ENCODE data around the gene CD19. TPM values are rescaled to one million over a fixed set of nuclear protein-coding genes. Genes with fewer than 3 reads are reported as not detected.
"Not testable (repeated sequence)": the region's sequence is repeated elsewhere in the genome, so short reads cannot be mapped to it uniquely, and the experiment has no call there.

Gene CD19
- polyA plus RNA-seq, 1 donor: 4.0 TPM

DNA sequence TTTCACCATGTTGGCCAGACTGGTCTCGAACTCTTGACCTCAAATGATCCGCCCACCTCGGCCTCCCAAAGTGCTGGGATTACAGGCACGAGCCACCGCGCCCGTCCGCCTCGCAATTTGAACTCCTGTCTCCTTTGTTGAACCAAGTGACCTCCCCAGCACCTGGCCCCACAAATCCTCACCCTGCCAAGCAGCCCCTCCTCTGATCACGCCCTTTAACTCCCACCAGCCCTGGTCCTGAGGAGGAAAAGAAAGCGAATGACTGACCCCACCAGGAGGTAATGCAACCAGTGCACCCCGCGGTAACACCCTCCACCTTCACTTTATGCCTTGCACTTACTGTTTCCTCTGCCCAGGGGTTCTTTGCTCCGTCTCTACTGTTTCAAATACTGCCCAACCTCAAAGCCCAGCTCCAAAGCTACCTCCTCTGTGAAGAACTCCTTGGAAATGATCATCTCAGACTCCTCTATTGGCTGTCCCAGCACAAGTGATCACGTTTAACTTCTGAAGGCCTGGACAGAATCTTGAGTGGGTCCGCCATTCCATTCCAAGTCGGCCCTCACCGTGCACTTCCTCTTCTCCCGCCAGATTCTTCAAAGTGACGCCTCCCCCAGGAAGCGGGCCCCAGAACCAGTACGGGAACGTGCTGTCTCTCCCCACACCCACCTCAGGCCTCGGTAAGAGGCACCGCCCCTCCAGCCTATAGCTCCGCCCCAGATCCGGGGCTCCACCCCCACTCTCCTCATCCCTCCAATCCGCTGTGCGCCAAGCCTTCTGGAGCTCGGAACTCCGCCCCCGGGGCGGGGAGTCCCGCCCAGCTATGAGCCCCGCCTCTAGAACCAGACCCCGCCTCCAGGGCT is 4.4 kb downstream of the CD19 start:
- no peak for DNase-seq

DNA sequence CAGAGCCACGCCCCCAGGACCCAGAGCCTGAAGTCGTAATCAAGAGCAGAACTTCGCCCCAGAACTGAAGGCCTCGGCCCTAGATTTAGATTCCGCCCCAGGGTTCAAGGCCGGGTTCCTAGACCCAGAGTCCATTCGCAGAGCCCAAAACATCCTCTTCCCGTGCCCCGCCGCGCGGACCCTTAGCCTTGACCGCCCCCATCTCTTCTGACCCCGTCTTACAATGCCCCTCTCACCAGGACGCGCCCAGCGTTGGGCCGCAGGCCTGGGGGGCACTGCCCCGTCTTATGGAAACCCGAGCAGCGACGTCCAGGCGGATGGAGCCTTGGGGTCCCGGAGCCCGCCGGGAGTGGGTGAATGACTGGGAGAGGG is 5.0 kb downstream of the CD19 start:
- no peak for DNase-seq

DNA sequence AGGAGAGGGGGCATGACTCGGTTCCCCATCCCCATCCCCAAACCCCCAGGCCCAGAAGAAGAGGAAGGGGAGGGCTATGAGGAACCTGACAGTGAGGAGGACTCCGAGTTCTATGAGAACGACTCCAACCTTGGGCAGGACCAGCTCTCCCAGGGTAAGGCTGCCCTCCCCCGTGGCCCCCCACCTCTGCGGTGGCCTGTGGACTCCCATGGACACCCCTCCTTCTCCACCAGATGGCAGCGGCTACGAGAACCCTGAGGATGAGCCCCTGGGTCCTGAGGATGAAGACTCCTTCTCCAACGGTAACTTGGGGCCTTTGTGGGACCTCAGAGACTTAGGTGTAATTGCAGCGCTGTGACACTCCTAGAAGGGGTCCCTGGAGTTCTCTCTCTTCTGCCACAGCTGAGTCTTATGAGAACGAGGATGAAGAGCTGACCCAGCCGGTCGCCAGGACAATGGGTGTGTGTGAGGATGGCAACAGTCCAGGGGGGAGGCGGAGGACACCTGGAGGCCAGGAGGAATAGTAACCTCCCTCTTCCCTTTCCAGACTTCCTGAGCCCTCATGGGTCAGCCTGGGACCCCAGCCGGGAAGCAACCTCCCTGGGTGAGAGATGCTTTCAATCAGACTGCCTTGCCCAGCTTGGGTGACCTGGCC is 5.6 kb downstream of the CD19 start:
- DNase-seq: no peak

GRCh38 chr16:28938721-28939120 is 7.0 kb downstream of the CD19 start:
- no peak for DNase-seq

- not testable (repeated sequence) for DNase-seq
Measured at GRCh38 chr16:28939825-28940224, 8.1 kb downstream of the CD19 start.

- no peak for DNase-seq
Measured at GRCh38 chr16:28943281-28943680, 11.5 kb downstream of the CD19 start.

GRCh38 chr16:28946681-28947080 is 14.9 kb downstream of the CD19 start:
- DNase-seq: no peak

- DNase-seq: peak; percentile 99
Measured at GRCh38 chr16:28950648-28951409, 19.1 kb downstream of the CD19 start, which contains the start of gene NFATC2IP. TSS of gene NFATC2IP (plus strand) at chr16:28950937. CDS start at chr16:28951012, 75 bp downstream.

DNA sequence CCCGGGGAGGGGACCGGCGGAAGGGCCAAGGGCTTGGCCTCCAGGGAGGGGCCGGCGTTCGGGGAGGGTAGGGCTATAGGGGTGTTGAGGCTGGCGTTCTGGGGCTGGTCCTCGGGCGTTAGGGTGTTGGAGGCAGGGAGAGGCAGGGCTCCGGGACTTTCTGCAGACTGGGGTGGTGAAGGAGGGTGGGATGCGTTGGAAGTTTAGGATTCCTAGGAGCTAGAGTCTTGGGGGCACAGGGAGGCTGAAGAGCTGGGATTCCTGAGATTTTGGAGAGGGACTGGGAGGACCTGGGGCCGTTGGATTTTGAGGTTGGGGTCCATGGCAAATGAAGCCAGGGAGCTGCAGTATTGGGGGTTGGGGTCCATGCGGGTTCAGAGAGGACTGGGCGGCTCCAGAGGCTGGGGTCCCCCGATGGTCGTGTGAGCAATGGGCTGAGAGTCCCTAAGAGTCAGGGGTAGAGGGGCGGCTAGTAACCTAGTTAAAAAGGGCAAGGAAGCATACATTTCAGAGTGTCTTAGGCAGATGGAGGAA is 19.7 kb downstream of the CD19 start:
- no peak for DNase-seq

DNA sequence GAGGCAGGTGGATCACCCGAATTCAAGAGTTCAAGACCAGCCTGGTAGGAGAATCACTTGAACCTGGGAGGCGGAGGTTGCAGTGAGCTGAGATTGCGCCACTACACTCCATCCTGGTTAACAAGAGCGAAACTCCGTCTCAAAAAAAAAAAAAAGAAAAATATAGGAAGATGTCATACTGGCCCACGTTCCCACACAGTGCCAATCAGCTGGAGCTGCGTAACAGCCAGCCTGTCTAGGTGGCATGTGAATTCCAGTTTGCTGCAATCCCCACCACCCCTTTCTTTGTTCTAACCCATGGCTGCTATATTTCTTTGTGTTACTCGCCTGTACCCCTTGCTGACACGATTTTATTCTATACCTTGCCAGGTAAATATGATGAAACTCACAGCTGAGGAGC is 26.4 kb downstream of the CD19 start:
- no peak for DNase-seq

GRCh38 chr16:28958836-28959235 is 27.1 kb downstream of the CD19 start:
- DNase-seq: no peak

GRCh38 chr16:28964072-28964471 is 32.3 kb downstream of the CD19 start:
- no peak for DNase-seq

DNA sequence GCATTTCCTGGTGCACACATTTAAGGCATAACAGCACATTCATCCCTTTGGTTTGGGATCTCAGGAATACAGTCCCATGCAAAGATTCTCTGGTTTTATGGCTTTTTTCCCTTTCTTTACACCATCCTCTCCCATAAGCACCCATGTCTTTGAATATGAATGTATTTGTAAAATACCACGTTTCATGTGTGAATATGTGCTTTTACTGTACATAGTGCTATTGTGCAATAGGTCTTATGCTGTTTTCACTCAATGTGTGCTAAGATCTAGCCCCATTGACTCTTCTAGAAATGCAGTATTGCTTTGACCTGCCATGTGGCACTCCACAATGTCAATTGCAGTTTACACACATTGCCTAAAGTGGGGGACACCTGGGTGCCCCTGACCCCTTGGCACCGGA is 32.7 kb downstream of the CD19 start:
- DNase-seq: no peak

DNA sequence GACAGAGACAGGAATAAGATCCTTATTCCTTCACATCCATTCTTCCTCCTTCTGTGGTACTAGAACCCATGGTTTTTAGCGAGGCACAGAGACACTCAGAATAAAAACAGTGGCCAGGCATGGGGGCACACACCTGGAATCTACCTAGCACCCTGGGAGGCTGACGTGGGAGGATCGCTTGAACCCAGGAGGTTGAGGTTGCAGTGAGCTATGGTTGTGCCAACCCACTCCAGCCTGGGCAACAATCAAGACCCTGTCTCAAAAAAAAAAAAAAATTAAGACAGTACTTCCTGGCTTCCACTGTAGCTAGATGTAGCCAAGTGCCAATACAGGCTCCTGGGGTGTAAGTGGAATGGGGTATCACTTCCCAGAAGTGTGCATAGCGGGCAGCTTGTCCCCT is 35.4 kb downstream of the CD19 start:
- no peak for DNase-seq

DNA sequence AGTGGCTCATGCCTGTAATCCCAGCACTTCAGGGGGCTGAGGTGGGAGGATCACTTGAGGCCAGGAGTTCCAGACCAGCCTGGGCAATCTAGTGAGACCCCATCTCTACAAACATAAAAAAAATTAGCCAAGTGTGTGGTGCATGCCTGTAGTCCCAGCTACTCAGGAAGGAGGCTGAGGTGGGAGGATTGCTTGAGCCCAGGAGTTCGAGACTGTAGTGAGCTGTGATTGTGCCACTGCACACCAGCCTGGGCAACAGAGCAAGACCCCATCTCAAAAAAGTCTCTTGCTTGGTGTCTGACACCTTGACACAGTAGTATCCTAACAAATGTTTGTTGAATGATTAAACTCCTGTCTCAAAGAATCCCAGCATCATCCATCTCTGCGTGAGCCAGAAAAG is 37.9 kb downstream of the CD19 start:
- not testable (repeated sequence) for DNase-seq

DNA sequence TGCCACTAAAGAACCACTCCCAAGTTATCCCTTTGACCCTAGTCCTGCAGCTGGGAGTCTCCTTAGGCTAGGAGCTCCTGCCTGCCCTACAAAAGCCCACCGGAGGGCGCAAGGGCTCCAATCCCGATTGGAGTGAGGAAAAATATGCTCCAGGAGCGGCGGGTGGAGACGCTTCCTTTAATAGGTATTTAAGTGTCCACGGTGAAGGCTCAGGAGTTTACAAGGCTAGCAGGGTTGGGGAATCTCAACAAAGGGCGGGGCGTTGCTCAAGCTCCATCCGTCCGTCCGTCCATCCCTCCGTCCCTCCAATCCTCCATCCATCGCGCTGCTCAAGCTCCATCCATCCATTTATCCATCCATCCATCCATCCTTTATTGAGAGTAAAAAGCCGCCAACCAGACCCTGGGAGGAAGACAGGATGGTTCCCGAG is 42.3 kb downstream of the CD19 start:
- peak; percentile 52 for DNase-seq

DNA sequence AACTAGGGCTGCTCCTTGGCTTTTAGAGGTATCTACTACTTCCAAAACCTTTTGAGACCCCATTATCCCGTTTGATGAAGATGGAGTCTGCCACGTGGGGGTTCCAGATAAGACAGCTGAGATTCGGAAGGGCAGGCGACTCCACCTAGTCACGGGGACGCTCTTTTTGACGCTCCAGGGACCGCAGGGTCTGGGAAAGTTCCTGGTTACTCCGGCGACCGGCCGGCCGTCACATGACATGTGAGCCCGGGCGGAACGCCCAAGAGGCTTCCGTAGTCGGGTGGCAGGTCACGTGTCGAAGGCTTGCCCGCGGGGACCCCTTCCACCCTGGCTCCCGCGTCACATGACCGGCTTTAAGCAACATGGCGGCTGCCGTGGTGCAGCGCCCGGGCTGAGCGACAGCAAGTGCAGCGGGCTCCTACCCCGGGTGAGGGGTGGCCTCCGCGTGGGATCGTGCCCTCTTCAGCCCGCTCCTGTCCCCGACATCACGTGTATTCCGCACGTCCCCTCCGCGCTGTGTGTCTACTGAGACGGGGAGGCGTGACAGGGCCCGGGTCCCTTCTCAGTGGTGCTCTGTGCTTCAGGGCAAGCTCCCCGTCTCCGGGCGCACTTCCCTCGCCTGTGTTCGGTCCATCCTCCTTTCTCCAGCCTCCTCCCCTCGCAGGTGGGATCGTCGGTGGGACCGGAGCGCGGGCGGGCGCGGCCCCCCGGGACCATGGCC is 42.8 kb downstream of the CD19 start, which contains the start of gene SPNS1:
Gene SPNS1, plus strand, starts transcription at position 342 of the 721 bp plus-strand sequence. Its CDS starts 374 bp downstream, at position 716.
- DNase-seq: peak; percentile 95

DNA sequence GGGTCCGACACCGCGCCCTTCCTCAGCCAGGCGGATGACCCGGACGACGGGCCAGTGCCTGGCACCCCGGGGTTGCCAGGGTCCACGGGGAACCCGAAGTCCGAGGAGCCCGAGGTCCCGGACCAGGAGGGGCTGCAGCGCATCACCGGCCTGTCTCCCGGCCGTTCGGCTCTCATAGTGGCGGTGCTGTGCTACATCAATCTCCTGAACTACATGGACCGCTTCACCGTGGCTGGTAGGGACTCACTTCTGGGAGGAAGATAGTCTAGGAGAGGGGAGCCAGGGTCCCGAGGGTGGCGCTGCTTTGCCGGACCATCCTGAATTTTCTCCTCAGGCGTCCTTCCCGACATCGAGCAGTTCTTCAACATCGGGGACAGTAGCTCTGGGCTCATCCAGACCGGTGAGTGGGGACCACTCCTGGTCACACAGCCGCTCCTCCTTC is 43.4 kb downstream of the CD19 start:
- no peak for DNase-seq

GRCh38 chr16:28977703-28978662 is 46.2 kb downstream of the CD19 start:
- peak; percentile 7 for DNase-seq

DNA sequence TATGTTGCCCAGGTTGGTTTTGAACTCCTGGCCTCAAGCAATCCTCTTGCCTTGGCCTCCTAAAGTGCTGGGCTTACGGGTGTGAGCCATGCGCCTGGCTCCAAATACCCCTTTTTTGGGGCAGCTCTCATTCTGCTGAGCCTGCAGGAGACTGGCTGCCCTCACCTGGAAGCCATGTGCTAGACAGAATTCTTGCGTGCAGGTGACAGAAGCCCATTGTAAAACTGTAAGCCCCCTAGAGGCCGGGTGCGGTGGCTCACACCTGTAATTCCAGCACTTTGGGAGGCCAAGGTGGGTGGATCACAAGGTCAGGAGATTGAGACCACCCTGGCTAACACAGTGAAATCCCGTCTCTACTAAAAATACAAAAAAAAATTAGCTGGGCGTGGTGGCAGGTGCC is 48.6 kb downstream of the CD19 start:
- DNase-seq: not testable (repeated sequence)

All from left kidney (tissue), 2 donors.